Astrocyte (in vitro differentiated cells and primary cell): ENCODE data around the gene TFEB. TPM values are rescaled to one million over a fixed set of nuclear protein-coding genes. Genes with fewer than 3 reads are reported as not detected.

Experiments used
- DNase-seq: peaks from one replicate; pipeline ENCODE4 v3.0.0-alpha.2; 2010; ENCODE audit warnings: low read depth
- FAIRE-seq: peaks from 2 replicates; lab custom pipeline; 2011; peaks lifted over from hg19 to GRCh38; lab: Jason Lieb, UNC
- H2AFZ ChIP-seq: 2 replicates; pipeline ENCODE4 v1.6.0; 2012; ENCODE audit warnings: low read depth, low read length, inconsistent platforms
- H3K27ac ChIP-seq: 2 replicates; pipeline ENCODE4 v1.5.1; 2011; ENCODE audit warnings: low read depth, low read length, inconsistent platforms
- H3K27me3 ChIP-seq: 2 replicates; pipeline ENCODE4 v1.6.0; 2011; ENCODE audit warnings: low read length, inconsistent platforms; ENCODE audit not compliant: insufficient read depth
- H3K36me3 ChIP-seq: 2 replicates; pipeline ENCODE4 v1.5.1; 2011; ENCODE audit warnings: low read length, inconsistent platforms; ENCODE audit not compliant: insufficient read depth
- H3K4me1 ChIP-seq: 2 replicates; pipeline ENCODE4 v1.5.1; 2011; ENCODE audit warnings: low read length, inconsistent platforms; ENCODE audit not compliant: insufficient read depth
- H3K4me2 ChIP-seq: 2 replicates; pipeline ENCODE4 v1.6.0; 2012; ENCODE audit warnings: low read length, inconsistent platforms
- H3K4me3 ChIP-seq: 2 replicates; pipeline ENCODE4 v1.5.1; 2011; ENCODE audit warnings: low read depth, mild to moderate bottlenecking, low read length, inconsistent platforms; ENCODE audit not compliant: insufficient read depth
- H3K79me2 ChIP-seq: 2 replicates; pipeline ENCODE4 v1.6.0; 2012; ENCODE audit warnings: mild to moderate bottlenecking, low read length, inconsistent platforms; ENCODE audit not compliant: insufficient read depth
- H3K9ac ChIP-seq: 2 replicates; pipeline ENCODE4 v1.6.0; 2012; ENCODE audit warnings: mild to moderate bottlenecking, low read length, inconsistent platforms
- H3K9me3 ChIP-seq: 2 replicates; pipeline ENCODE4 v1.5.1; 2012; ENCODE audit warnings: low read depth, mild to moderate bottlenecking, low read length, inconsistent platforms; ENCODE audit not compliant: insufficient read depth
- H4K20me1 ChIP-seq: 2 replicates; pipeline ENCODE4 v1.6.0; 2012; ENCODE audit warnings: low read length, inconsistent platforms; ENCODE audit not compliant: insufficient read depth
- H3K27ac Mint-ChIP-seq: one replicate; pipeline ENCODE4 v1.8.0; 2021; ENCODE audit warnings: mild to moderate bottlenecking, mixed read lengths; ENCODE audit not compliant: unreplicated experiment
- H3K27me3 Mint-ChIP-seq: one replicate; pipeline ENCODE4 v1.8.0; 2021; ENCODE audit warnings: low read depth, mixed read lengths; ENCODE audit not compliant: unreplicated experiment
- H3K36me3 Mint-ChIP-seq: one replicate; pipeline ENCODE4 v1.8.0; 2021; ENCODE audit warnings: low read depth, mixed read lengths; ENCODE audit not compliant: unreplicated experiment
- H3K4me1 Mint-ChIP-seq: one replicate; pipeline ENCODE4 v1.8.0; 2021; ENCODE audit warnings: low read depth, mixed read lengths; ENCODE audit not compliant: unreplicated experiment
- H3K4me3 Mint-ChIP-seq: one replicate; pipeline ENCODE4 v1.8.0; 2021; ENCODE audit warnings: mild to moderate bottlenecking, moderate library complexity, mixed read lengths; ENCODE audit not compliant: unreplicated experiment
- H3K9me3 Mint-ChIP-seq: one replicate; pipeline ENCODE4 v1.8.0; 2021; ENCODE audit warnings: mild to moderate bottlenecking, mixed read lengths; ENCODE audit not compliant: unreplicated experiment
- EZH2 ChIP-seq: IDR thresholded peaks from 2 replicates; pipeline ENCODE4 v1.6.1; 2012; ENCODE audit warnings: mild to moderate bottlenecking, low read length, inconsistent platforms; ENCODE audit not compliant: insufficient read depth
- total RNA-seq: library from RNA; stranded (reverse); gene quantifications from 2 replicates; pipeline ENCODE4 v1.2.1, GENCODE V29; 2021
- TF ChIP-seq, protein P1 (sequence below): IDR thresholded peaks from 2 replicates; pipeline ENCODE4 v1.5.1; 2011; ENCODE audit warnings: low read depth, mild to moderate bottlenecking, inconsistent platforms, low read length, moderate library complexity; ENCODE audit not compliant: insufficient read depth

The TFEB gene
- total RNA-seq, 1 donor from 2014 or later = 4.7 TPM

DNA sequence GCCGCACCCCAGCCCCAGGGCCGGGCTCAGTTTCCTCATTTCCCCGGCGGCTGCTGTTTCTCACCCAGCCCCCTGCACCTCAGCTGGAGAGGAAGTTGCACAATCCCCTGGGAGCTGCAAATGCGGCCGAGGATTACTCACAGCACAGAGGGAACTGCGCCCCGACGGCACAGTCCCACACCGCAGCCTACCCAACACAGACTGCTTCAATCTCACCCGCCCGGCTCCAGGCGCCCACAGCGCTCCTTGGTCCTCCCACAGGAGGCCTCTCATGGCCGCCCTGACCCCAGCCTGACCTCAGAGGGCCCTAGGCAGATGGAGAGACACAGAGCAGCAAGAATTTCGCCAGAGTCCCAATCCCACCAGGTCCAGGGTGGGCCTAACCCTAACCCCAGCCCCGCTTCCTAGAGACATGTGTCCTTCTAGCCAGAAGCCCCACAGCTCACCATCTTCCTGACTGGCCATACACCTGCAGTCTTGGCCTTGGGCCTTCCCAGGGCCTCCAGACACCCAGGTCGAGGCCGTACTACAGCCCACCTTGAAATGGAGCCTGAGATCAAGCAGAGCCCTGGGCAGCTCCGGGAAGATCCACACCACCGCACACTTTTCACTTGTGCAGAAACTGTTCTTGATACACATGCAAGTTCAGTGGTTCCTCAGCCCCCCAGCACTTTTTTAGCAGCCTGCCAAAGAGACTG, 11.7 kb downstream of the TFEB start:
- Histone ChIP-seq H3K27ac (peak overlapping the region; percentile 52), H3K4me3 (no peak overlapping the region), H3K4me2 (peak overlapping the region; percentile 80)

DNA sequence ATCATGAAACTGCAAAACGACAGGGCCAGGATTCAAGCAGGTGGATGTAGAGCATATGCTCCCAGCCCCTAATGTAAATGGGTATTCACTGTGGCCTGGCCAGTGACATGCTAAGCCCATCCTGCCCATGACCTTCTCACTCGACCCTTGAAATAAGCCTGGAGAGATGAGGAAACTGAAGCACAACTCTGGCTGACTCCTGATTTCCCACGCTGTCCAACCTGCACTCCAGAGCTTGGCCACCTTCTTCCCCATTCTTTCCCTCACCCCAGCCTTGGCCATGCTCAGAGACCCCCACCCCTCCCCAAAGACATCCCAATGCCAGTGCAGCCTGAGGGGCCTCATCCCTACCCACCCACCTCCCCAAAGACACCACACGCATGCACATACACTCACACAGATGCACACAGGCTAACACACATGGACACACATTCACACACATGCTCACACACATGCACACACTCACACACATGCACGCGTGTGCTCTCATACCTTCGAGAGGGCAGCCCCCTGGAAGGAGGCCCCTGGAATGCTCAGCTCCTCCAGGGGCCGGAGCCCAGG, 12.4 kb downstream of the TFEB start:
- no peaks in the 10 kb centered on the region for H3K27me3 ChIP-seq
- peak overlapping the region; percentile 52 for H3K27ac ChIP-seq
- Mint-ChIP-seq H3K4me1 (peaks cover 15% of the 10 kb centered on the region), H3K36me3 (no peaks in the 10 kb centered on the region), H3K4me3 (no peak overlapping the region), H3K27ac (peak overlapping the region; percentile 12), H3K9me3 (no peaks in the 10 kb centered on the region), H3K27me3 (peaks cover 7% of the 10 kb centered on the region)
- H3K36me3 ChIP-seq = no peaks in the 10 kb centered on the region
- H3K4me2 ChIP-seq = peak overlapping the region; percentile 80
- peak overlapping the region; percentile 54 for H2AFZ ChIP-seq
- FAIRE-seq (no peak), DNase-seq (no peak)
- peak overlapping the region; percentile 37 for H3K9ac ChIP-seq
- H3K4me1 ChIP-seq = peaks cover 14% of the 10 kb centered on the region
- H3K9me3 ChIP-seq = no peaks in the 10 kb centered on the region
- no peaks in the 10 kb centered on the region for H4K20me1 ChIP-seq
- H3K79me2 ChIP-seq = no peaks in the 10 kb centered on the region
- no peak overlapping the region for H3K4me3 ChIP-seq
- no peak for TF ChIP-seq EZH2
- TF ChIP-seq, protein P1, sequence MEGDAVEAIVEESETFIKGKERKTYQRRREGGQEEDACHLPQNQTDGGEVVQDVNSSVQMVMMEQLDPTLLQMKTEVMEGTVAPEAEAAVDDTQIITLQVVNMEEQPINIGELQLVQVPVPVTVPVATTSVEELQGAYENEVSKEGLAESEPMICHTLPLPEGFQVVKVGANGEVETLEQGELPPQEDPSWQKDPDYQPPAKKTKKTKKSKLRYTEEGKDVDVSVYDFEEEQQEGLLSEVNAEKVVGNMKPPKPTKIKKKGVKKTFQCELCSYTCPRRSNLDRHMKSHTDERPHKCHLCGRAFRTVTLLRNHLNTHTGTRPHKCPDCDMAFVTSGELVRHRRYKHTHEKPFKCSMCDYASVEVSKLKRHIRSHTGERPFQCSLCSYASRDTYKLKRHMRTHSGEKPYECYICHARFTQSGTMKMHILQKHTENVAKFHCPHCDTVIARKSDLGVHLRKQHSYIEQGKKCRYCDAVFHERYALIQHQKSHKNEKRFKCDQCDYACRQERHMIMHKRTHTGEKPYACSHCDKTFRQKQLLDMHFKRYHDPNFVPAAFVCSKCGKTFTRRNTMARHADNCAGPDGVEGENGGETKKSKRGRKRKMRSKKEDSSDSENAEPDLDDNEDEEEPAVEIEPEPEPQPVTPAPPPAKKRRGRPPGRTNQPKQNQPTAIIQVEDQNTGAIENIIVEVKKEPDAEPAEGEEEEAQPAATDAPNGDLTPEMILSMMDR = no peak

More for the DNA sequence above, 11.7 kb downstream of the TFEB start:
- Mint-ChIP-seq H3K4me1 (peaks cover 15% of the 10 kb centered on the region), H3K27ac (peak overlapping the region; percentile 81), H3K4me3 (no peak overlapping the region), H3K36me3 (no peaks in the 10 kb centered on the region), H3K27me3 (peaks cover 11% of the 10 kb centered on the region), H3K9me3 (no peaks in the 10 kb centered on the region)
- Histone ChIP-seq H3K9me3 (no peaks in the 10 kb centered on the region), H3K27me3 (no peaks in the 10 kb centered on the region), H3K4me1 (peaks cover 14% of the 10 kb centered on the region), H3K36me3 (no peaks in the 10 kb centered on the region), H3K9ac (peak overlapping the region; percentile 37), H3K79me2 (no peaks in the 10 kb centered on the region), H4K20me1 (no peaks in the 10 kb centered on the region), H2AFZ (peak overlapping the region; percentile 54)
- TF ChIP-seq, protein P1 = no peak
- no peak for FAIRE-seq
- peak; percentile 82 for DNase-seq

DNA sequence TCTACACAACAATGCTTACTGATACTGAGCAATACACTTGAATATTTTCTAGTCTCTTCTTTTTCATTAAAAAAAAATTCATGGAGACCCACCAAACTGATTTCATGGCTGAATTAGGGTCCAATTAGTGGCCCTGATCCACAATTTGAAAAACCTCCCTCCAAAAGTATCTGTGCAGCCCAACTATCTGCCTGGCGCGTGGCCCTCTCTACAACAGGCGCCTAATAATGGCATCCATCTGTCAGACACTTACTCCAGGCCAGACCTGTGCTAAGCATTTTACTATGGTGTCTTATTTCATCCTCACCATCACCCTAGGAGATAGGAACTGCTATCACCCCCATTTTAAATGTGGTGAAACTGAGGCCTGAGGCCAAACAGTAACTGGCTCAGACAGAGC, 14.0 kb downstream of the TFEB start:
- H4K20me1 ChIP-seq = no peaks in the 10 kb centered on the region
- Mint-ChIP-seq H3K9me3 (no peaks in the 10 kb centered on the region), H3K4me3 (no peak overlapping the region), H3K27ac (no peak overlapping the region), H3K27me3 (peaks cover 3% of the 10 kb centered on the region), H3K36me3 (no peaks in the 10 kb centered on the region), H3K4me1 (peaks cover 26% of the 10 kb centered on the region)
- H2AFZ ChIP-seq = no peak overlapping the region
- no peaks in the 10 kb centered on the region for H3K27me3 ChIP-seq
- H3K79me2 ChIP-seq = no peaks in the 10 kb centered on the region
- FAIRE-seq (no peak), DNase-seq (no peak)
- H3K4me2 ChIP-seq = no peak overlapping the region
- no peak overlapping the region for H3K27ac ChIP-seq
- H3K4me3 ChIP-seq = no peak overlapping the region
- no peak for TF ChIP-seq EZH2
- TF ChIP-seq, protein P1 = no peak
- no peaks in the 10 kb centered on the region for H3K9me3 ChIP-seq
- H3K9ac ChIP-seq = no peak overlapping the region
- H3K36me3 ChIP-seq = no peaks in the 10 kb centered on the region
- peaks cover 20% of the 10 kb centered on the region for H3K4me1 ChIP-seq
